H9 (cell line): ENCODE measurements around the gene DSEL. TPM values are rescaled to one million over a fixed set of nuclear protein-coding genes. Genes with fewer than 3 reads are reported as not detected.

Experiments used
- DNase-seq: peaks from one replicate; pipeline ENCODE4 v3.0.0-alpha.2; 2017
- H2AFZ ChIP-seq: one replicate; pipeline ENCODE4 v1.6.1; 2013; ENCODE audit warnings: mild to moderate bottlenecking, low read length, control low read depth, moderate library complexity
- H2AK5ac ChIP-seq: 2 replicates; pipeline ENCODE4 v1.6.1; 2013; ENCODE audit warnings: low read length, control low read depth, mixed read lengths; ENCODE audit not compliant: insufficient read length
- H2BK120ac ChIP-seq: one replicate; pipeline ENCODE4 v1.6.1; 2013; ENCODE audit warnings: low read depth, mild to moderate bottlenecking, low read length, control low read depth, inconsistent platforms; ENCODE audit not compliant: poor library complexity, severe bottlenecking
- H2BK12ac ChIP-seq: 2 replicates; pipeline ENCODE4 v1.6.1; 2013; ENCODE audit warnings: low read length, control low read depth, mixed read lengths, low read depth; ENCODE audit not compliant: insufficient read length
- H2BK15ac ChIP-seq: 2 replicates; pipeline ENCODE4 v1.6.1; 2013; ENCODE audit warnings: low read depth, low read length, control low read depth
- H2BK20ac ChIP-seq: one replicate; pipeline ENCODE4 v1.6.1; 2013; ENCODE audit warnings: low read depth, mild to moderate bottlenecking, low read length, control low read depth, inconsistent platforms; ENCODE audit not compliant: poor library complexity, severe bottlenecking
- H2BK5ac ChIP-seq: 2 replicates; pipeline ENCODE4 v1.6.1; 2013; ENCODE audit warnings: low read length, control low read depth, mixed read lengths; ENCODE audit not compliant: insufficient read length
- H3K14ac ChIP-seq: 2 replicates; pipeline ENCODE4 v1.6.1; 2013; ENCODE audit warnings: low read length, control low read depth; ENCODE audit not compliant: insufficient read depth
- H3K18ac ChIP-seq: 2 replicates; pipeline ENCODE4 v1.6.1; 2013; ENCODE audit warnings: low read depth, mild to moderate bottlenecking, mixed read lengths, low read length, control low read depth; ENCODE audit not compliant: insufficient read length
- H3K23ac ChIP-seq: 2 replicates; pipeline ENCODE4 v1.6.1; 2013; ENCODE audit warnings: low read length, control low read depth, mixed read lengths, low read depth; ENCODE audit not compliant: insufficient read length
- H3K23me2 ChIP-seq: 2 replicates; pipeline ENCODE4 v1.6.1; 2013; ENCODE audit warnings: low read depth, mild to moderate bottlenecking, mixed read lengths, low read length, control low read depth; ENCODE audit not compliant: insufficient read length, poor library complexity, severe bottlenecking
- H3K27ac ChIP-seq: 2 replicates; pipeline ENCODE4 v1.5.1; 2013; ENCODE audit warnings: low read length, control low read depth, mixed read lengths, low read depth; ENCODE audit not compliant: insufficient read length
- H3K27me3 ChIP-seq: 2 replicates; pipeline ENCODE4 v1.6.1; 2013; ENCODE audit warnings: low read length, control low read depth, inconsistent platforms; ENCODE audit not compliant: insufficient read depth
- H3K4ac ChIP-seq: 2 replicates; pipeline ENCODE4 v1.6.1; 2013; ENCODE audit warnings: low read depth, mild to moderate bottlenecking, control low read depth, inconsistent platforms, low read length, moderate library complexity
- H3K4me1 ChIP-seq: 2 replicates; pipeline ENCODE4 v1.6.1; 2013; ENCODE audit warnings: low read length, control low read depth, inconsistent platforms; ENCODE audit not compliant: insufficient read depth
- H3K4me2 ChIP-seq: 2 replicates; pipeline ENCODE4 v1.6.1; 2013; ENCODE audit warnings: low read length, control low read depth, mixed read lengths; ENCODE audit not compliant: insufficient read length, insufficient read depth
- H3K56ac ChIP-seq: 2 replicates; pipeline ENCODE4 v1.6.1; 2013; ENCODE audit warnings: low read depth, mild to moderate bottlenecking, mixed read lengths, low read length, control low read depth; ENCODE audit not compliant: insufficient read length
- H3K79me1 ChIP-seq: 2 replicates; pipeline ENCODE4 v1.6.1; 2013; ENCODE audit warnings: low read depth, mild to moderate bottlenecking, moderate library complexity, low read length, control low read depth, inconsistent platforms; ENCODE audit not compliant: insufficient read depth, poor library complexity, severe bottlenecking
- H3K79me2 ChIP-seq: 2 replicates; pipeline ENCODE4 v1.6.1; 2013; ENCODE audit warnings: low read length, control low read depth, inconsistent platforms; ENCODE audit not compliant: insufficient read depth
- H3K9ac ChIP-seq: 2 replicates; pipeline ENCODE4 v1.6.1; 2013; ENCODE audit warnings: low read length, control low read depth, mixed read lengths; ENCODE audit not compliant: insufficient read length; ENCODE audit errors: extremely low read depth
- H3K9me3 ChIP-seq: one replicate; pipeline ENCODE4 v1.6.1; 2013; ENCODE audit warnings: low read depth, low read length, inconsistent platforms; ENCODE audit not compliant: control insufficient read depth
- H3T11ph ChIP-seq: one replicate; pipeline ENCODE4 v1.6.1; 2013; ENCODE audit warnings: mild to moderate bottlenecking, low read length, control low read depth, inconsistent platforms
- H4K20me1 ChIP-seq: one replicate; pipeline ENCODE4 v1.6.1; 2013; ENCODE audit not compliant: control insufficient read depth, insufficient read length, insufficient read depth
- H4K5ac ChIP-seq: 2 replicates; pipeline ENCODE4 v1.6.1; 2013; ENCODE audit warnings: low read depth, mild to moderate bottlenecking, mixed read lengths, low read length, control low read depth; ENCODE audit not compliant: insufficient read length
- H4K8ac ChIP-seq: replicated peaks from 2 replicates; pipeline ENCODE4 v1.6.1; 2013; ENCODE audit warnings: low read length, control low read depth, mixed read lengths, low read depth; ENCODE audit not compliant: insufficient read length
- H4K91ac ChIP-seq: 2 replicates; pipeline ENCODE4 v1.6.1; 2013; ENCODE audit warnings: low read depth, mild to moderate bottlenecking, moderate library complexity, mixed read lengths, low read length, control low read depth; ENCODE audit not compliant: insufficient read length
- H3K27ac Mint-ChIP-seq, 3 experiments: 2 replicates in 2 of 3; 3 replicates in 1 of 3; pipeline ENCODE4 v1.8.0; 2020 to 2021; ENCODE audit warnings: mixed read lengths in 3 of 3, mild to moderate bottlenecking in 1 of 3, moderate library complexity in 1 of 3
- H3K27me3 Mint-ChIP-seq: 2 replicates; pipeline ENCODE4 v1.8.0; 2021; ENCODE audit warnings: low read depth, mild to moderate bottlenecking, moderate library complexity, mixed read lengths
- H3K36me3 Mint-ChIP-seq, 3 experiments: 2 replicates in 2 of 3; 3 replicates in 1 of 3; pipeline ENCODE4 v1.8.0; 2020 to 2021; ENCODE audit warnings: low read depth in 3 of 3, mixed read lengths in 3 of 3; ENCODE audit not compliant: insufficient read depth in 1 of 3
- H3K4me1 Mint-ChIP-seq, 2 experiments: 2 replicates each; pipeline ENCODE4 v1.8.0; 2020; ENCODE audit warnings: mixed read lengths in 2 of 2
- H3K4me3 Mint-ChIP-seq, 2 experiments: 2 replicates in 1 of 2; 3 replicates in 1 of 2; pipeline ENCODE4 v1.8.0; 2020 to 2021; ENCODE audit warnings: mild to moderate bottlenecking in 2 of 2, mixed read lengths in 2 of 2, moderate library complexity in 1 of 2
- H3K9me3 Mint-ChIP-seq, 2 experiments: 2 replicates in 1 of 2; 3 replicates in 1 of 2; pipeline ENCODE4 v1.8.0; 2020; ENCODE audit warnings: mild to moderate bottlenecking in 2 of 2, mixed read lengths in 2 of 2, moderate library complexity in 1 of 2
- CTCF ChIP-seq: fragments of 200-600 bp; sonication (generic); conservative IDR thresholded peaks from 3 replicates; pipeline ENCODE4 v1.8.0; 2021; ENCODE audit warnings: antibody characterized with exemption, mild to moderate bottlenecking
- WGBS: extraction: QIAGEN DNeasy Blood & Tissue Kit; methylation state at CpG from one replicate; pipeline ENCODE4 v1.1.7; 2013; ENCODE audit warnings: missing lambda C conversion rate, low lambda C conversion rate, mixed read lengths; ENCODE audit not compliant: insufficient read length; ENCODE audit errors: extremely low coverage; 5-methylcytosine and 5-hydroxymethylcytosine counted together
- total RNA-seq: library from RNA; stranded (reverse); gene quantifications from 2 replicates; pipeline ENCODE4 v1.2.1, GENCODE V29; 2021

DSEL gene
- total RNA-seq, 1 experiment from 2014 or later = 6.0 TPM

- Histone ChIP-seq H3K23ac (no peak overlapping the region), H3K4ac (no peak overlapping the region), H3K23me2 (no peaks in the 10 kb centered on the region), H2BK15ac (no peak overlapping the region), H4K91ac (no peak overlapping the region), H2AK5ac (no peak overlapping the region), H3K79me1 (no peaks in the 10 kb centered on the region), H3K27ac (no peak overlapping the region), H3T11ph (no peak overlapping the region), H3K9ac (no peak overlapping the region), H2BK120ac (no peak overlapping the region), H3K79me2 (no peaks in the 10 kb centered on the region), H4K20me1 (no peaks in the 10 kb centered on the region), H4K8ac (no peak overlapping the region), H3K4me2 (no peak overlapping the region), H3K27me3 (no peaks in the 10 kb centered on the region), H3K9me3 (no peaks in the 10 kb centered on the region), H2BK12ac (no peak overlapping the region), H3K18ac (no peak overlapping the region), H2BK5ac (no peak overlapping the region), H4K5ac (no peak overlapping the region), H3K4me1 (no peaks in the 10 kb centered on the region), H2BK20ac (no peak overlapping the region), H3K14ac (no peak overlapping the region), H2AFZ (no peak overlapping the region), H3K56ac (no peak overlapping the region)
- Mint-ChIP-seq H3K36me3 (no peaks in the 10 kb centered on the region), H3K27ac (no peak overlapping the region), H3K4me3 (no peak overlapping the region), H3K4me1 (no peaks in the 10 kb centered on the region), H3K9me3 (no peaks in the 10 kb centered on the region), H3K27me3 (peaks cover under 1% of the 10 kb centered on the region)
- WGBS = no CpG with 5 or more reads among the region's 2 CpGs
- no peak for TF ChIP-seq CTCF
- DNase-seq = no peak
These were observed 39.0 kb downstream of the DSEL start for GRCh38 chr18:67477522-67477921.
